Sigmoid colon (tissue), 4 donors: Measurements from ENCODE around the gene RBM47.

Experiments
- EP300 ChIP-seq, 4 donors: sonication (generic); formaldehyde crosslinking; IDR thresholded peaks; one replicate each; pipeline ENCODE4 v1.6.1; 2017; ENCODE audit warnings: antibody characterized with exemption in 4 of 4
- POLR2A ChIP-seq, 2 donors: fragments of 450-650 bp; IDR thresholded peaks; one replicate each; pipeline ENCODE4 v1.6.1; 2016; ENCODE audit warnings: antibody characterized with exemption in 2 of 2, mild to moderate bottlenecking in 2 of 2, moderate library complexity in 2 of 2
- POLR2AphosphoS5 ChIP-seq, 4 donors: sonication (generic); formaldehyde crosslinking; IDR thresholded peaks; one replicate each; pipeline ENCODE4 v1.6.1; 2017; ENCODE audit warnings: antibody characterized with exemption in 4 of 4
- TF ChIP-seq, protein P1 (sequence below), 4 experiments: fragments of 450-650 bp in 3 of 4; fragments of 200-600 bp in 1 of 4; IDR thresholded peaks; one replicate each; pipeline ENCODE4 v1.5.1; 2016 to 2019; ENCODE audit warnings: antibody characterized with exemption in 4 of 4, mild to moderate bottlenecking in 3 of 4, moderate library complexity in 2 of 4

DNA sequence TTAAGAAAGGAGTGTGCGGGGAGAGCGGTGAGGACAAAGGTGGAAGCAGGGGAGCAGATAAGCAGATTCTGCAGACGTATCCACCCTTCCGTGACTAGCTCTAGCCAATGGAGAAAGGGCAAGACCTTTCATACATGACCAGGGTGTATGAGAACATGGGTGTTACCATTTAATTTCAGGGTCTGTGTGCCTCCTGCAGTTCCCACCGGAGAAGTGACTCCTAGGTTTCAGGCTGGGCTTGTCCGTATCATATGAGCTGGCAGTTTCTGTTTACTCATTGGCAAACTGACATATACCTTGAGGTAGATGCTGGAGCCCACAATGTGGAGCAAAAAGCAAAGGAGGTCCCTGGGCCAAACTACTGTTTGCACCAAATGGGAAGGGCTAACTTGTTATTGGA is 6.8 kb downstream of the RBM47 start:
- TF ChIP-seq, protein P1, sequence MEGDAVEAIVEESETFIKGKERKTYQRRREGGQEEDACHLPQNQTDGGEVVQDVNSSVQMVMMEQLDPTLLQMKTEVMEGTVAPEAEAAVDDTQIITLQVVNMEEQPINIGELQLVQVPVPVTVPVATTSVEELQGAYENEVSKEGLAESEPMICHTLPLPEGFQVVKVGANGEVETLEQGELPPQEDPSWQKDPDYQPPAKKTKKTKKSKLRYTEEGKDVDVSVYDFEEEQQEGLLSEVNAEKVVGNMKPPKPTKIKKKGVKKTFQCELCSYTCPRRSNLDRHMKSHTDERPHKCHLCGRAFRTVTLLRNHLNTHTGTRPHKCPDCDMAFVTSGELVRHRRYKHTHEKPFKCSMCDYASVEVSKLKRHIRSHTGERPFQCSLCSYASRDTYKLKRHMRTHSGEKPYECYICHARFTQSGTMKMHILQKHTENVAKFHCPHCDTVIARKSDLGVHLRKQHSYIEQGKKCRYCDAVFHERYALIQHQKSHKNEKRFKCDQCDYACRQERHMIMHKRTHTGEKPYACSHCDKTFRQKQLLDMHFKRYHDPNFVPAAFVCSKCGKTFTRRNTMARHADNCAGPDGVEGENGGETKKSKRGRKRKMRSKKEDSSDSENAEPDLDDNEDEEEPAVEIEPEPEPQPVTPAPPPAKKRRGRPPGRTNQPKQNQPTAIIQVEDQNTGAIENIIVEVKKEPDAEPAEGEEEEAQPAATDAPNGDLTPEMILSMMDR (IDR thresholded peaks at IDR 0.05): no peak
- no peak for TF ChIP-seq POLR2AphosphoS5 (IDR thresholded peaks at IDR 0.05)
- TF ChIP-seq EP300 (IDR thresholded peaks at IDR 0.05): no peak
- TF ChIP-seq POLR2A (IDR thresholded peaks at IDR 0.05): no peak
